ENCODE results near the gene NOD1.

The NOD1 gene

DNA sequence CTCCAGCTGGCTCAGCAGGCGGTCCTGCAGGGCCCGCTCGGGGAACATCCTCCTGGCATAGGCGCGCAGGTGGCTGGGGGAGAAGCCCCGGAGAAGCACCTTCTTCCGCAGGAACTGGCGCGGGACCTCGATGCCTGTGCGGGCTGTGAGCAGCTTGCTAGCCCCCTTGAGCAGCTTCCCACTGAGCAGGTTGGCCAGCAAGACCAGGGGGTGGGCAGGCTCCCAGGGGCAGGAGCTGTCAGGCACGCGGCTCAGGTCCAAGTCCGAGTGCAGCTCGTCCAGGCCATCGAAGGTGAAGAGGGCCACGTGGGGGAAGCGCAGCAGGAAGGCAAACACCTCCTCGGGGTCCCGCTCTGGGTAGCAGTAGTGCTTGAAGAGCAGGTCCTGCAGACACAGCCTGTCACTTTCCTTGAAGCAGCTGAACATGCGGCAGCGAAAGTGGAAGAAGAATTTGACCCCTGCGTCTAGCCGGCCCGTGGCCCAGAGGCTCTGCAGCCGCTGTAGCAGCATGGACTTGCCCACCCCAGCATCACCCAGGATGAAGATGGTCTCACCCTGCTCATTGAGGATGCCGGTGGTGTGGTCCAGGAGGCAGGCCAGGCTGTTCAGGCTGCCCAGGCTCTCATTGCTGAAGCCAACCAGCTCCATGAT lies 26.2 kb downstream of the NOD1 start:
- no peak for TF ChIP-seq EZH2 (IDR thresholded peaks at IDR 0.05; ENCODE audit: borderline replicate concordance, low read depth, low read length, severe bottlenecking)

DNA sequence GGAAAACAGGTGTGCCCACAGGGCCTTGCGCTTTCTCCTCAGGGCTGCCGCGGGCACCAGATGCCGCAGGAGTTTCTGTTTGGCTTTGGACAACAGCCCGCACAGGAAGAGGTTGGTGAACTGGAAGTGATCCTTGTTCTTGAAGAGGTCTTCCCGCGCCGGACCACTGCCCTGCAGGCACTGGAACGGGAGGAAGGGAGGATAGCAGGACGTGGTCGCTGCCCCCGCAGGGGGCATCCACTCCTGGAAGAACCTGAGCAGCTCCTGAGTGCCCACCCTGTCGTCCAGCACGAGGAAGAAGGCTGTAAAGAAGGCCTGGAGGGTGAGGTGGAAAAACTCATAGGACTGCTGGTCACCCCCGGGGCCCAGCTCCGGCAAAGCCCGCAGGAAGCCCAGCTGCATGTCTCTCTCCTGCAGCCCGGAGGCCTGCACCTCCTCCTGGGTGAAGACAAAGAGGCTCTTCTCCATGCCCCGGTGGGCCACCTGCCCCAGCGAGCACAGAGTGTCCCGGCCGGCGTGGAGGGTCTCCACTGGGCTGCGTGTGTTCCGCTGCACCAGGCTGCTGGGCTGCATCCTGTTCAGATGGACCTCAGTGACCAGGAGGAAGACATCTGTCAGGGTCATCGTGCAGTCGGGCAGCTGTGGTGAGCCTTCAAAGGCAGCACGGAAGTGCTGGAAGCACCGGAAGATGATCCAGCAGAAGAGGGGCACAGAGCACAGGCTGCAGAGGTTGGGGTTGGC lies 26.9 kb downstream of the NOD1 start:
- Histone ChIP-seq H4K20me1 (ENCODE audit: insufficient read depth, low read length) (peaks cover 4% of the 10 kb centered on the region), H3K27ac (ENCODE audit: low read length) (no peak overlapping the region), H3K79me2 (ENCODE audit: insufficient read depth, low read length) (no peaks in the 10 kb centered on the region), H3K9me3 (ENCODE audit: insufficient read depth, low read length, severe bottlenecking) (no peaks in the 10 kb centered on the region), H3K36me3 (ENCODE audit: insufficient read depth, low read length) (peaks cover 92% of the 10 kb centered on the region), H3K4me3 (ENCODE audit: low read depth in 1 of 2, low read length in 2 of 2) (no peak overlapping the region), H2AFZ (ENCODE audit: low read depth, low read length) (no peak overlapping the region), H3K4me1 (ENCODE audit: insufficient read depth, low read length) (no peaks in the 10 kb centered on the region), H3K9ac (ENCODE audit: low read depth, low read length) (no peak overlapping the region), H3K27me3 (ENCODE audit: insufficient read depth, low read length, poor library complexity) (no peaks in the 10 kb centered on the region), H3K4me2 (ENCODE audit: insufficient read depth, low read length) (no peak overlapping the region)
- no peak for ATAC-seq (ENCODE audit: insufficient read depth, low read depth)
- TF ChIP-seq, protein P1, sequence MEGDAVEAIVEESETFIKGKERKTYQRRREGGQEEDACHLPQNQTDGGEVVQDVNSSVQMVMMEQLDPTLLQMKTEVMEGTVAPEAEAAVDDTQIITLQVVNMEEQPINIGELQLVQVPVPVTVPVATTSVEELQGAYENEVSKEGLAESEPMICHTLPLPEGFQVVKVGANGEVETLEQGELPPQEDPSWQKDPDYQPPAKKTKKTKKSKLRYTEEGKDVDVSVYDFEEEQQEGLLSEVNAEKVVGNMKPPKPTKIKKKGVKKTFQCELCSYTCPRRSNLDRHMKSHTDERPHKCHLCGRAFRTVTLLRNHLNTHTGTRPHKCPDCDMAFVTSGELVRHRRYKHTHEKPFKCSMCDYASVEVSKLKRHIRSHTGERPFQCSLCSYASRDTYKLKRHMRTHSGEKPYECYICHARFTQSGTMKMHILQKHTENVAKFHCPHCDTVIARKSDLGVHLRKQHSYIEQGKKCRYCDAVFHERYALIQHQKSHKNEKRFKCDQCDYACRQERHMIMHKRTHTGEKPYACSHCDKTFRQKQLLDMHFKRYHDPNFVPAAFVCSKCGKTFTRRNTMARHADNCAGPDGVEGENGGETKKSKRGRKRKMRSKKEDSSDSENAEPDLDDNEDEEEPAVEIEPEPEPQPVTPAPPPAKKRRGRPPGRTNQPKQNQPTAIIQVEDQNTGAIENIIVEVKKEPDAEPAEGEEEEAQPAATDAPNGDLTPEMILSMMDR (IDR thresholded peaks at IDR 0.05; ENCODE audit: borderline replicate concordance, extremely low read depth, low read length, poor library complexity, severe bottlenecking) = no peak
- TF ChIP-seq EZH2 (IDR thresholded peaks at IDR 0.05; ENCODE audit: borderline replicate concordance, low read depth, low read length, severe bottlenecking) = no peak
- DNase-seq = no peak

More for the DNA sequence above, 26.2 kb downstream of the NOD1 start:
- Histone ChIP-seq H3K9me3 (ENCODE audit: insufficient read depth, low read length, severe bottlenecking) (no peaks in the 10 kb centered on the region), H4K20me1 (ENCODE audit: insufficient read depth, low read length) (peaks cover 4% of the 10 kb centered on the region), H3K4me1 (ENCODE audit: insufficient read depth, low read length) (no peaks in the 10 kb centered on the region), H3K4me3 (ENCODE audit: low read depth in 1 of 2, low read length in 2 of 2) (no peak overlapping the region), H3K27me3 (ENCODE audit: insufficient read depth, low read length, poor library complexity) (no peaks in the 10 kb centered on the region), H3K4me2 (ENCODE audit: insufficient read depth, low read length) (no peak overlapping the region), H3K79me2 (ENCODE audit: insufficient read depth, low read length) (no peaks in the 10 kb centered on the region), H3K27ac (ENCODE audit: low read length) (no peak overlapping the region), H3K9ac (ENCODE audit: low read depth, low read length) (no peak overlapping the region), H3K36me3 (ENCODE audit: insufficient read depth, low read length) (peaks cover 91% of the 10 kb centered on the region), H2AFZ (ENCODE audit: low read depth, low read length) (no peak overlapping the region)
- ATAC-seq (ENCODE audit: insufficient read depth, low read depth) = no peak
- DNase-seq = no peak

DNA sequence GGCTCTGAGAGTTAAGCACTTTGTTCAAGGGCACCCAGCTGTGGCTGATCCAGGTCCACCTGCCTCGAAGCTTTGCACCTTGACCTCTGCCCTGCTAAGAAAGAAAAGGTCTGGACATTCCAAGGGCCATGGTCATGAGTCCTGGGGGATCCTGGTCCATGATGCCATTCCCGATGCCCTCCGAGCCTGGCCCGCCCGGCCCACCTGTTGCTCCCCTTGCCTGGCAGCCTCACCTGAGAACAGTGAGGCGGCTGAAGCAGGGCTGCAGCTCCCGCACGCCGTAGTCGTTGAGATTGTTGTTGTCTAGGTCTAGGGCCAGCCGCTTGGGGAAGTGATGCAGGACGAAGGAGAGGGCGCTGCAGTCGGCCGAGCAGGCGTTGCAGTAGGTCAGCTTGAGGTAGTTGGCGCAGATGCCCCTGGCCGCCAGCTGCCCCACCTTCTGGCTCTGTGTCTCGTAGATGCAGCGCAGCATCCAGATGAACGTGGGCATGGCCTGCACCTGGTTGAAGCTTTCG lies 27.5 kb downstream of the NOD1 start:
- no peak overlapping the region for H3K4me3 ChIP-seq (ENCODE audit: low read depth in 1 of 2, low read length in 2 of 2)
- H4K20me1 ChIP-seq (ENCODE audit: insufficient read depth, low read length) = peaks cover 4% of the 10 kb centered on the region
- no peak overlapping the region for H3K4me2 ChIP-seq (ENCODE audit: insufficient read depth, low read length)
- no peak overlapping the region for H2AFZ ChIP-seq (ENCODE audit: low read depth, low read length)
- ATAC-seq (ENCODE audit: insufficient read depth, low read depth) = no peak
- peaks cover 92% of the 10 kb centered on the region for H3K36me3 ChIP-seq (ENCODE audit: insufficient read depth, low read length)
- no peak overlapping the region for H3K27ac ChIP-seq (ENCODE audit: low read length)
- H3K9ac ChIP-seq (ENCODE audit: low read depth, low read length) = no peak overlapping the region
- no peaks in the 10 kb centered on the region for H3K27me3 ChIP-seq (ENCODE audit: insufficient read depth, low read length, poor library complexity)
- TF ChIP-seq, protein P1 (IDR thresholded peaks at IDR 0.05; ENCODE audit: borderline replicate concordance, extremely low read depth, low read length, poor library complexity, severe bottlenecking) = no peak
- TF ChIP-seq EZH2 (IDR thresholded peaks at IDR 0.05; ENCODE audit: borderline replicate concordance, low read depth, low read length, severe bottlenecking) = no peak
- H3K79me2 ChIP-seq (ENCODE audit: insufficient read depth, low read length) = no peaks in the 10 kb centered on the region
- no peaks in the 10 kb centered on the region for H3K4me1 ChIP-seq (ENCODE audit: insufficient read depth, low read length)
- DNase-seq = no peak
- H3K9me3 ChIP-seq (ENCODE audit: insufficient read depth, low read length, severe bottlenecking) = no peaks in the 10 kb centered on the region
